Lower leg skin (tissue), 3 donors: ENCODE data around the gene C13orf46.

Experiments
- POLR2A ChIP-seq, 2 donors: fragments of 450-650 bp; IDR thresholded peaks; one replicate each; pipeline ENCODE4 v1.6.1; 2016 to 2017; ENCODE audit warnings: antibody characterized with exemption in 2 of 2, mild to moderate bottlenecking in 1 of 2, moderate library complexity in 1 of 2
- TF ChIP-seq, protein P1 (sequence below), 3 donors: fragments of 450-650 bp; IDR thresholded peaks; one replicate each; pipeline ENCODE4 v1.5.1; 2016; ENCODE audit warnings: antibody characterized with exemption in 3 of 3, mild to moderate bottlenecking in 3 of 3, moderate library complexity in 2 of 3

- TF ChIP-seq POLR2A (IDR thresholded peaks at IDR 0.05): no peak
- TF ChIP-seq, protein P1, sequence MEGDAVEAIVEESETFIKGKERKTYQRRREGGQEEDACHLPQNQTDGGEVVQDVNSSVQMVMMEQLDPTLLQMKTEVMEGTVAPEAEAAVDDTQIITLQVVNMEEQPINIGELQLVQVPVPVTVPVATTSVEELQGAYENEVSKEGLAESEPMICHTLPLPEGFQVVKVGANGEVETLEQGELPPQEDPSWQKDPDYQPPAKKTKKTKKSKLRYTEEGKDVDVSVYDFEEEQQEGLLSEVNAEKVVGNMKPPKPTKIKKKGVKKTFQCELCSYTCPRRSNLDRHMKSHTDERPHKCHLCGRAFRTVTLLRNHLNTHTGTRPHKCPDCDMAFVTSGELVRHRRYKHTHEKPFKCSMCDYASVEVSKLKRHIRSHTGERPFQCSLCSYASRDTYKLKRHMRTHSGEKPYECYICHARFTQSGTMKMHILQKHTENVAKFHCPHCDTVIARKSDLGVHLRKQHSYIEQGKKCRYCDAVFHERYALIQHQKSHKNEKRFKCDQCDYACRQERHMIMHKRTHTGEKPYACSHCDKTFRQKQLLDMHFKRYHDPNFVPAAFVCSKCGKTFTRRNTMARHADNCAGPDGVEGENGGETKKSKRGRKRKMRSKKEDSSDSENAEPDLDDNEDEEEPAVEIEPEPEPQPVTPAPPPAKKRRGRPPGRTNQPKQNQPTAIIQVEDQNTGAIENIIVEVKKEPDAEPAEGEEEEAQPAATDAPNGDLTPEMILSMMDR (IDR thresholded peaks at IDR 0.05): peak in 1 of 3 donors; percentile 74
Observed at GRCh38 chr13:113951246-113951999, 22.5 kb downstream of the C13orf46 start.
